Measurements from ENCODE around the gene OR7A10.

Gene OR7A10

DNA sequence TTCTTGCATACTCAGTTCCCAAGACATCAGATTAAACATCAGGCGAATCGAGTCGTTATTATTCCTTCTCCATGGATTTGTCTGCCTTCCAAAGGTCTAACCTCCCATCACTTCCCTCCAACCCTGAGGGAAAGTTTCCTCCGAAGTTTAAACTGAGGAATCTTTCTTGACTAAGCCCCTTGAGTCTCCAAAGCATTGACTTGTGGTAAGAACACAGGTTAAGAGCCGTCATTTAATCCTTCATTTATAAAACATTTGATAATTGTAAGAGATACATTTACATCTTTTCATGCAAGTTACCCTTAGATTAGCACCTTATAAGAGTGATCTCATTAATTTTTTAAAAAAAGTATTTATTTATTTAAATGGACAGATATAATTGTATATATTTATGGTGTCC is at the start of gene OR7A10:
OR7A10 (minus strand) TSS at position 101 of the 400 bp plus-strand sequence. CDS start 7,045 bp downstream, outside the sequence.
- DNase-seq = no peak

DNA sequence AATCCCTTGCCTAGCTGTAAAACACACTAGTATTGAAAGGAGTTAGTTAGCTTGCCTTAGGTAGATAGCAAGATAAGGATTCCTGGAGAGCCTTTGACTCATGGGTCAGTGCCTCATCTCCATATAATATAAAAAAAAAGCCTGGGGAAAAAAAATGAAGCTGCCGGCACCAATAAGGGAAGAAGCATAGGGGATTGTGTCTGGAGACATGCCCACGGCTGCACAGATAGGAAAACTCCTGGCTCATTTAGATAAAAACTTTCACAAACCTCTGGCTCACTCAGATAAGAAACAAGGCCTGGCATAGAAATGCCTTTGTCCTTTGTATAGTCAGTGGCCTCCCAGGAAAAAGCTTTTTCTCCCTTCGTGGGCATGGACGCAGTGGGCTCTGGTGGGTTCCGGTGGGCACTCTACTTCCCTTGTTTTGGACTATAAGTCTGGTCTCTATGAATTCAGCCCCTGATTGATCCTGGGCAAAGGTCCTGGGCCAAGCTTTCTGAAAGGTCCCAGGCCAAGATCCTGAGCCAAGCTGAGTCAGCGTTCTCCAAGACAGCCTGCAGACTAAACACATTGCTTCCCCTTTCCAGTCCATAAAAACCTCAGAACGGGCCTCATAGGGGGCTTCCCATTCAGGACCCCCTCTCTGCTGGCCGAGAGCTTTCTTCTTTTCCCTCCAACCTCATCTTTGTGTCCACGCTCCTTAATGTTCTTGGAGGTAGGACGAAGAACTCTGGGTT is 42.1 kb upstream of the OR7A10 start:
- DNase-seq = no peak

DNA sequence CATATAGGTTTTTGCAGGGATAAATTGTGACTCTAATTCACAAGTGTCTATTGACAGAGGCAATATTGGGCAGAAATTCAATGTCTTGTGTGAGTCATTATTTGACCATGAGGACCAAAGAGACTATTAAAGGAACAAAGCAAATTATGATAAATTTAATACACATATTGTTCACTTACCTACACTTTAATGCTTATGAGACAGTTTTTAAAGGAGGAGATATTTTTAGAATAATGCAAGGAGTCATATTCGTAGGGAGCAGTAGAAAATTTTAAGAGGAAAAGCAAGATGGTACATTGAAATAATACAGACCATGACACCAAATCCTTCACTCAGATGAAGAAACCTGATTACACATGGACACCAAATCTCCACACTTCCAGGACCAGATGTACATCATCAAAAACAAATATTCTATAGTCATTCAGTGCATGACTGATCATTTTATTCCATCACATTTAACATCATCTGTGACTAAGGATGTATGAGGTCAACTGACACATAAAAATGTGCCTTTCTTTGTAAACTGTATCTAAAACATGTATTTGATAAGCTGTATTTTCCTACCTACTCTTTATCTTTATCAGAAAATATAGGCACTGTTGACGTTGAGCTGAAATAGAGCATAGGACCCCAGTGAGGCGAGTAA is 41.4 kb upstream of the OR7A10 start:
- DNase-seq = no peak

DNA sequence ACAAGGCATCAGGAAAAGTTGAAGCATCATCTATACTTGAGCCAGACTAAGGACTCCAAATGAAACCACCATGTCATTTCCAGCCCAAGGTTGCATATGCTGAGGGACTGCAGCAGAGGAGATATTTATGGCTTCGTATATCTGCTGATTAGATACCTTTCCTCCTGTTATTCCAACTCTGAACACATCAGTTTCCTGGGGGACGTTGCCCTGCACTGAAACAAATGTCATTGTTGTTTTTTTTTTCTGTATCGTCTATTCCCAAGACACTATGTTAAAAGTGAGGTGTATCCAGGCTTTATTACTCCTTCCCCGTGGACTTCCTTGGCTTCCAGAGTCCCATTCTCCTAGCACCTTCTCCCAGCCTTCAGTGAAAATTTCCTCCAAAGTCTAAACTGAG is 37.3 kb upstream of the OR7A10 start, which contains the start of gene OR7A17:
OR7A17 (minus strand) TSS at position 101 of the 400 bp plus-strand sequence. CDS start 4,777 bp downstream, outside the sequence.
- DNase-seq = no peak

DNA sequence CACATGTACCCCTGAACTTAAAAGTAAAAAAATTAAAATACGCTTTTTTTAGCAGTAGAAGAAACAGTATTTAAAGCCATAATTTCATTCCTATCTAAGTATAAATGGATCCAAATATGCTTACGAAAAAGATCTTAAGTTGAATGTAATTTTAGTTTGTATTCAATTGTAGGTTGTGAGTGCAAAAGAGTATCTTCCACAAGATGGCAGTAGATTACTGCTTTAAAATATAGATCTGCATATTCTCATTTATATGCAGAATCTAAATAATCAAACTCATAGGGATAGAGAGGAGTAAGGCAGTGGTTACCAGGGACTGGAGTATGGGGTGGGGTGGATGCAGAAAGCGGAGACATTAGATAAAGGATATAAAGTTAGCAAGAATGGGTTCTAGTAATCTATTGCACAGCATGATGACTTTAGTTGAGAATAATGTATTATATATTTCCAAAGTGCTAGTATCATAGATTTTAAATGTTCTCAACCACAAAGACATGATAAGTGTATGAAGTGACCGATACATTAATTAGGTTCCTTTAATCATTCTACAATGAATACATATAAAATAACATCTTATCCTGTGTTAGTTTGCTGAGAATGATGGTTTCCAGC is 23.0 kb upstream of the OR7A10 start:
- DNase-seq = peak; percentile 4

DNA sequence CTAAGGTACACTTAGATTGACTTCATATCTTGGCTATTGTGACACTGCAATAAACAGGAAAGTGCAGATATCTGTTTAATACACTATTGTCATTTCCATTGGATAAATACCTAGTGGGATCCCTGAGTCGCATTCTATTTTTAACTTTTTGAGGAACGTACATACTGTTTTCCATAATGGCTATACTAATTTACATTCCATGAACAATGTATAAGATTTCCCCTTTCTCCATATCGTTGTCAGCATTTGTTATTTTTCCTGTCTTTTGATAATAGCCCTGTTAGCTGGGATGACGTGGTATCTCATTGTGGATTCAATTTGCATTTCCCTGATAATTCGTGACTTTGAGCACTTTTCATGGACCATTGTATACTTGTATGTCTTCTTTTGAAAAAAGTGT is 19.8 kb upstream of the OR7A10 start:
- no peak for DNase-seq

DNA sequence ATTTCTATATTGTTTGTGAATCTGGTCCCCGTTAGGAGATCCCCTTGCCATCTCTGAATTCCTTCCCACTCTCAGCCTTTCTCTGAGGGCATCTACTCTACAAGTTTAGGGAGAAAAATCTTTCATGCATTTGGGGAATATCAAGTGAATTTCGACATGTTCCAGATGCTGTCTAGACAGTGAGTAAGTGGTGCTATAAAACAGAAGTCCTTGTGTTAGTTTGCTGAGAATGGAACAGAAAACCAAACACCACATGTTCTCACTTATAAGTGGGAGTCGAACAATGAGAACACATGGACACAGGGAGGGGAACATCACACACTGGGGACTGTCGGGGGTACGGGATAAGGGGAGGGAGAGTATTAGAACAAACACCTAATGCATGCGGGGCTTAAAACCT is 5.1 kb downstream of the OR7A10 start:
- DNase-seq = no peak

DNA sequence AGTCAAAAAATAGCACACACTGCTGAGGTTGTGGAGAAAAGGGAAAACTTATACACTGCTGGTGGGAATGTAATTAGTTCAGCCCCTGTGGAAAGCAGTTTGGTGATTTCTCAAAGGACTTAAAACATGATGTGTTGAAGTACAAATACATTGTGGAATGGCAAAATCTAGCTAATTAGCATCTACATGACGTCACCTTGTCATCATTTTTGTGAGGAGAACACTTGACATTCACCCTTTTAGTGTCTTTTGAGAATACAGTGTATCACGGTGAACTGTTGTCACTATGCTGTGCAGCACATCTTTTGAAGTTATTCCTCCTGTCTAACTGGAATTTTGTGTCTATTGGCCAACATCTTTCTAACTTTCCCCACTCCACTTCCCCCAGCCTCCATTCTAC is 5.6 kb downstream of the OR7A10 start:
- DNase-seq = no peak

DNA sequence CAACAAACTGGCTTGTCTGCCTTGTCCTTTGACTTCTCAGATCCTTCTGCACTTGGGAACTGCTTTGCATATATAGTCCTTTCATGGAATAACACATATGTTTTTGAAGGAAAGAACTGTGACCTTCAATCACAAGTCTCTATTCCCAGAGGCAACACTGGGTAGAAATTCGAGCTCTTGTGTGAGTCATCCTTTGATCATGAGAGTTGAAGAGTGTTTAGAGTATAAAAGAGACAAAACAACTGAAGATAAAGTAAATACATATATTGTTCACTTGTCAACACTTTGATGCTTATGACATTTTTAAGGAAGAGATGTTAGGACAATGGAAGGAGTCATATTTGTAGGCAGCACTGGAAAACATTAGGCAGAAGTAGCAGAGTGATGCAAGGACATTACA is 8.5 kb downstream of the OR7A10 start:
- DNase-seq = no peak

DNA sequence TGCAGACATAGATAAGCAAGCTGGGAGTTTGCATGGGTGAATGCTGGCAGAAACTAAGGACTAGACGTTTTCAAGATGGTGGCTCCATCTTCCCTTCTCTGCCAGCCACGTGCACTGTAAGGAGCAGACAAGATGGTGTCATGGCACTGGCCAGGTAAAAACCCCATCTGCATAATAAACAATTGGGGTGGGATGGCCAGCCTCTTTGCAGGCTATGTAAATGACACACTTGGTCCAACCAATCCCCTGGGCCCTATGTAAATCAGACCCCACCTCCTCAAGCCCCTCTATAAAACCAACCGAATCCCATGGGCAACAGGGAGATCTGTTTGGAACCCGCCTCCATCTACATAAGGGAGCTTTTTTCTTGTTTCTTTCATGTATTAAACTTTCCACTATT is 11.3 kb downstream of the OR7A10 start:
- DNase-seq = no peak

DNA sequence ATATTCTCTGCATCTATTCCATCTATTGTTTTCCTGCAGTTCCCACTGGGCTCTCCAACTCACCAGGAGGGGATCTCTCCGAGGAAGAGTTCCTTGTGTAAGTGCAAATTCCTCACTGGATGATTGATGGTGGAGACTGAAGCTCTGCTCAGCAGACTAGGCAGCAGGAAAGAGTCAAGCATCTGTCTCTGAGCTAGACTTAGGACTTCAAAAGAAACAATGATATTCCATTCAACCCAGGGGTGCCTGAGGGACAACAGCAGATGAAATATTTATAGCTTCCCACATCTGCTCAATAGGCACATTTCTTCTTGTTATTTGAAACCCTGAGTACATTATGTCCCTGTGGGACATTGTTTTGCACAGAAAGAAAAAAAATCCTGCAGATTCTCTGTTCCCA is 13.7 kb downstream of the OR7A10 start, which contains the start of the genes OR7A5 and OR7C1:
OR7A5 (minus strand) TSS at position 175 of the 400 bp plus-strand sequence. CDS start 6,944 bp downstream, outside the sequence.
OR7C1 (minus strand) TSS at position 175 of the 400 bp plus-strand sequence. CDS start 35,049 bp downstream, outside the sequence.
- no peak for DNase-seq

DNA sequence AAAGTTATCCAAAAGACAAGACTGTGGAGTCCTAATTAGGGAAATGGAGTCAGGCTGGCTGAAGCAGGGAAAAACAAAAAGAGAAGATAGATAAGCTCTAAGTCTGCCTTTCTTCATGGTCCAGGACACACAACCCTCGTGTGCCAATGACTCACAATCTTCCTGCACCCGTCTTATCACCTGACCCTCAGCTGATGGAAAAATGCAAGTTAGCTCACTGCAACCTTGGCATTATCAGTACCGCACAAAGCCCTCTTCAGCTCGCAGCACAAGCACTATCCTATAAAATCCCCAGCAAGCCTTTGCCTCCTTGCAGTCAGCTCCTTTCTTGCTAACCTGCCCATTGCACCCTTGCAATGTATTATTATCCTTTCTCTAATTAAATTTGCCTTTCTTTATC is 18.0 kb downstream of the OR7A10 start:
- no peak for DNase-seq

DNA sequence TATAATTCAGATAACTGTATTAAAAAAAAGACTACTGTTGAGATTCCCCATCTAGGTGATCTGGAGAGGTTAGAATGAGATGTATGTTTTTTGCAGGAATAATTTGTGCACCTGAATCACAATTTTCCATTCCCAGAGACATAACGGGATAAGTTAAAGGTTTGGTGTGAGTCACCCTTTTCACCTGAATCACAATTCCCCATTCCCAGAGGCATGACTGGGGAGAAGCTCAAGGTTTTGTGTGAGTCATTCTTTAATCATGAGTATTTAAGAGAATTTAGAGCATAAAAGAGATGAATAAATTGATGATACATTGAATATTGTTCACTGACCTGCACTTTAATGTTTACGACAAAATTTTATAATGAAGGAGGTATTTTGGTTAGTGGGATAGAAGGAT is 22.7 kb downstream of the OR7A10 start:
- DNase-seq = no peak

DNA sequence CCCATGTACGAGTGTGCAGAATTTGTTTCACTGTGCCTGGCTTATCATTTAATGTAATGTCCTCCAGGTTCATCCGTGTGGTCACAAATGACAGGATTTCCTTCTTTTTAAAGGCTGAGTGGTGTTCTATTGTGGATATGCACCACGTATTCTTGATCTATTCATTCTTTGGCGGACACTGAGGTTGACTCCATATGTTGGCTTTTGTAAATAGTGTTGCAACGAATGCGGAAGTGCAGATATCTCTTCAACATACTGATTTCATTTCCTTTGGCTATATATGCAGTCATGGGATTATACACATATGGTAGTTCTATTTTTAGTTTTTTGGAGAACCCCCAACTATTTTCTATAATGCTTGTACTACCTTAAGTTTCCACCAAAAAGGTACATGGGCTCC is 26.8 kb downstream of the OR7A10 start:
- no peak for DNase-seq

DNA sequence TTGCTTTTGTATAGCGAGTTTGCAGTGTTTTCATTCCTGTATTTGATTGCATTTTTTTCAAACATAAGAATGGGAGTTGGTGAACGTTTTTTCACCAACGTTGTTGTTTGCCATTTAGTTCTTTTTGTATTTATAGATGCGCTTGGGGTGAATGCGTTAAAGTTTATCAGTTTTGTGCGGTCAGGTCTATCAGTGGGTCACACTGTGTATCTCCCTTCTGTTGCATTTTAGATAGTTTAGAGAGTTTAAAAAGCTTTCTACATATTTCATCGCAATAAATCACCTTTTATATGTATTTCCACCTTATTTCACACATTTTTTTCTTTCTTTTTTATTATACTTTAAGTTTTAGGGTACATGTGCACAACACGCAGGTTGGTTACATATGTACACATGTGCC is 30.1 kb downstream of the OR7A10 start:
- DNase-seq = no peak

DNA sequence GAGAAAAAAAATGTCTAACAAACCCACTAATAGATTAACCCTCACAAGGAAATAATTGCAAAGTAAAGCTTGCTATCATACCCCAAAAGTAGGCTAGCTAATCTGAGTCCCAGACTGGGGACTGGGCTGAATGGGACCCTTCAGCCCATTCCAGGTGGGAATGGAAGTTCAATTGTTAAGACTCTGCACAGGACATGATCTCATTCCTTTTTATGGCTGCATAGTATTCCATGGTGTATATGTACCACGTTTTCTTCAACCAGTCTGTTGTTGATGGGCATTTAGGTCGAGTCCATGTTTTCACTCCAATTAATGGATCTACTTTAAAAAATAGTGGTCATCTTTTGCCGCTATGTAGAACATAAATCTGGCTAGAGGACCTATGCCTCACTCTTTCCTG is 31.7 kb downstream of the OR7A10 start:
- no peak for DNase-seq

DNA sequence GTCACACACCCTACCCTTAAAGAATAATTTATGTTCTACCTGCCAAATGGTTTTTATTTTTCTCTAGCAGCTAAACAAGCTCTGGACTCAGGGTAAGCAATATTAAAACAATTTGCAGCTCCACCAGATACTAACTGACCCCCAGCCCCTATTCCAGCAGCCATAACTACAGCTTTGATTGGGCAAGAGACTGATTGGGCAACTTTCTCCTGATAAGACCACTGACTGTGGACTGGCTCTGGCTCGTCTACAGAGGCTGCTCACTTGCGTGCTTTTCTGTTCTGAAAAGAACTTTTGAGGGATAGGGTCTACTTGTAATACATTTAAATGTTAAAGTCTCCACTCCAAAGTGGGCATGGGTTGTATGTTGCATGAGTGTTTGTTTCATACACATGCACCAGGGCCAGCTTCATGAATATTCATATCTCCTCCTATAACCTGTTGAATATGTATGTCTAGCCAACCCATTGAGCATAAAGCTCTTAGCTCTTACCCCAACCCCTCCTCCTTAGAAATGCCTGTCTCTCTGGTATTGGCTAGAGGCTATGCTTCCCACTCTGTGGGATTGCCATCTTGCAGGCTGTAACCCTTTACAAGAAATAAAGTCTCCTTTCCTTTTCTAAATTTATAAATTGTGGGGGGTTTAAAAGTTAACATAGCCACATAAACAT is 33.6 kb downstream of the OR7A10 start:
- no peak for DNase-seq

DNA sequence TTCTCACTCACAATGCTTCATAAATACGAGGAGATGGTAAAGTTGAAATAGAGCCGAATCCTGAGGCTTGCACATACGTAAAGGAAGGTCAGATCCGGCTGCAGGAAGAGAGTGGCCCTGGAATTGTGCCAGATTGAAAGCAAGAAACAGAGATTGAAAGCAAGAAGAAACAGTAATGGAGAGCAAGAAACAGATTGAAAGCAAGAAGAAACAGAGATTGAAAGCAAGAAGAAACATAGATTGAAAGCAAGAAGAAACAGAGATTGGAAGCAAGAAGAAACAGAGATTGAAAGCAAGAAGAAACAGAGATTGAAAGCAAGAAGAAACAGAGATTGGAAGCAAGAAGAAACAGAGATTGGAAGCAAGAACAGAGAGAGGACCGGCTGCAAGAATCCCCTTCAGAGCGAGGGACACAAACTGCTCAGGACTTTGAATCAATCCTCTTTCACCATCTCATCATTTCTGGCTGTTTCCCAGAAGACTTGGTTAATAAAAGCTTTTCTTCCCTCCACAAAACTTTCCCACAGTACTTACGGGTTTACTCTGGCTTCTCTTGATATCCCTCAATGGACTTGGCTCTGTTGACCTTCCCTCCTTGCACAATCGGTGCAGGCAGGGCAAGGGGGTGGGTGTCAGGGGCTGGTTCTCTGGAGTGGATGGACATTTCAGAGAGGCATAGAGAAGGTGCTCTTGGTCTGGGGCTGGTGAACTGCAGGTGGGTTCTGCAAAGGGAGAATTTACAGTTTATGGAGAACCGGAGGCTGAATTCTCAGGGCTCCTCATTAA is 39.3 kb downstream of the OR7A10 start:
- DNase-seq = no peak

DNA sequence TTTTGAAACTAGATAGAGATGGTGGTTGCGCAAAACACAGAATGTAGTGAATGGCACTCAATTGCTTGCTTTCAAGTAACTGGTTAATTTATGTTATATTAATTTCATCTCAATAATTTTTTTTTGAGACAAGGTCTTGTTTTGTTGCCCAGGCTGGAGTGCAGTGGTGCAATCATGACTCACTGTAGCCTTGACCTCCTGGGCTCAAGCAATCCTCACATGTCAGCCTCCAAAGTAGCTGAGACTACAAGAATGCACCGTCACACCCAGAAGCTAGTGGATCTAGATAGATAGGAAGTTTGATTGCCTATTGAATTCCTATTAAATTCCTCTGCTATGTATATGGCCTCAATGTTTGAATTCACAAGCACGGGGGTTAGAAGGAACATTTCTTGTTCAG is 44.0 kb downstream of the OR7A10 start:
- DNase-seq = no peak

DNA sequence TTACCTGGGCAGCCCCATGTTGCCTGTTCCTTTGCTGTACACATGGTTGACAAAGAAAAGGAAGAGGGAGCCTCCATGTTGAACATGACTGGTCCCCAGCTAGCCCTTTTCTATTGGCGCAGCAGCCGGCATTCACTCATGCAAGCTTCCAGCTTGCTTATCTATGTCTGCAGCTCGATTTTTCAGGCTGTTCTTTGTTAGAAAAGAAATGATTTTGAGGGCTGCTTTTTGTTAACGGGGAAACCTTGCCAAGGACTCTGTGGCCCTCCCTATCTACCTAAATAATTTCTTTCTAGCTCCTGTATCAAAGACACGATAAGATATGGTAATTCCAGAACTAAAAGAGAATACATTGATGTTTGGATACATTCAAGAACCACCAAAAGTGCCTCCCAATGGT is 50.0 kb downstream of the OR7A10 start:
- no peak for DNase-seq

DNA sequence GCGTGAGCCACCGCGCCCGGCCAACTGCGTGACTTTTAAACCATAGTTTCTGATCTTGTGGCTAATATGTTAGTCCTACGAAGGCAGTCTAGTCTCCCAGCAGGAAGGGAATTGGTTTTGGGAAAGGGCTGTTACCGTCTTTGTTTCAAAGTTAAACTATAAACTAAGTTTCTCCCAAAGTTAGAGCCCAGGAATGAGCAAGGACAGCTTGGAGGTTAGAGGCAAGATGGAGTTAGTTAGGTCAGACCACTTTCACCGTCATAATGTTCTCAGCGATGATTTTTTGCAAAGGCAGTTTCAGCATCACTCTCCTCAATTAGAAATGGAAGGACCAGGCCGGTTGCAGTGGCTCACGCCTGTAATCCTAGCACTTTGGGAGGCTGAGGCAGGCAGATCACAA is 52.7 kb downstream of the OR7A10 start:
- no peak for DNase-seq

DNA sequence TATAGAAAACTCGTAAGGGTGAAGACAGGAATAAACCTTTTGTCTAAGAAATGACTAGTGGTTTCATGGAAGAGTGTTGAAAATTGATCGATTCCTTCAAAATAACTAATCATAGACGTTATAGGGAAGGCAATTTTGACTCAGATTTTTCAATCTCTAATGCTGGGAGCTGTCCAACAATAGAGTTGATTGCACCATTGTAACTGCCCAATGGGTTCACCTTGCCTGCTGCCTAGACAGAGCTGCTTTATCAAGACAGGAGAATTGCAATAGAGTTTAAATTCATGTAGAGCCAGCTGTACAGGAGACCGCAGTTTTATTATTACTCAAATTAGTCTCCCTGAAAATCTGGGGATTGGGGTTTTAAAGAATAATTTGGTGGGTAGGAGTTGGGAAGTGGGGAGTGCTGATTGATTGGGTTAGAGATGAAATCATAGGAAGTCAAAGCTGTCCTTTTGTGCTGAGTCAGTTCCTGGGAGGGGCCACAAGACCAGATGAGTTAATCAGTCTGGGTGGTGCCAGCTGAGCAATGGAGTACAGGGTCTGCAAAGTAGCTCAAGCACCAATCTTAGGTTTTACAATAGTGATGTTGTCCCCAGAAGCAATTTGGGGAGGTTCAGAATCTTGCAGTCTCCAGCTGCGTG is 53.5 kb downstream of the OR7A10 start:
- DNase-seq = no peak
